Stimulated activated CD4-positive, alpha-beta T cell treated with anti-CD3 and anti-CD28 coated beads, Interleukin-1b, Interleukin-23, amount 100 ng/mL, for 1 hour (primary cell): Measurements from ENCODE around the gene EMILIN2.
"Not testable (repeated sequence)": the region's sequence is repeated elsewhere in the genome, so short reads cannot be mapped to it uniquely, and the experiment has no call there.

Experiments
- DNase-seq, 2 donors: peaks; one replicate each; pipeline ENCODE4 v3.0.0-alpha.2; 2020; ENCODE audit warnings: low read depth in 2 of 2

The EMILIN2 gene

DNA sequence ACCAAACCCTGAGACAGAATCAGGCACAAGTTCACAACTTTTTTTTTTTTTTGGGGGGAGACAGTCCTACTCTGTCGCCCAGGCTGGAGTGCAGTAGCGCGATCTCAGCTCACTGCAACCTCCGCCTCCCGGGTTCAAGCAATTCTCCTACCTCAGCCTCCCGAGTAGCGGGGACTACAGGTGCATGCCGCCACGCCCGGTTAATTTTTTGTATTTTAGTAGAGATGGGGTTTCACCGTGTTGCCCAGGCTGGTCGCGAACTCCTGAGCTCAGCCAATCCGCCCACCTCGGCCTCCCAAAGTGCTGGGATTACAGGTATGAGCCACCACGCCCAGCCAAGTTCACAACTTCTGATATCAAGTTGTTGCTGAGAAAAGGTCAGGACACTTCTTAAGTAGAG lies 68.7 kb downstream of the EMILIN2 start:
- DNase-seq, result not testable (repeated sequence)

GRCh38 chr18:2916184-2916583 lies 69.4 kb downstream of the EMILIN2 start:
- no peak for DNase-seq

DNA sequence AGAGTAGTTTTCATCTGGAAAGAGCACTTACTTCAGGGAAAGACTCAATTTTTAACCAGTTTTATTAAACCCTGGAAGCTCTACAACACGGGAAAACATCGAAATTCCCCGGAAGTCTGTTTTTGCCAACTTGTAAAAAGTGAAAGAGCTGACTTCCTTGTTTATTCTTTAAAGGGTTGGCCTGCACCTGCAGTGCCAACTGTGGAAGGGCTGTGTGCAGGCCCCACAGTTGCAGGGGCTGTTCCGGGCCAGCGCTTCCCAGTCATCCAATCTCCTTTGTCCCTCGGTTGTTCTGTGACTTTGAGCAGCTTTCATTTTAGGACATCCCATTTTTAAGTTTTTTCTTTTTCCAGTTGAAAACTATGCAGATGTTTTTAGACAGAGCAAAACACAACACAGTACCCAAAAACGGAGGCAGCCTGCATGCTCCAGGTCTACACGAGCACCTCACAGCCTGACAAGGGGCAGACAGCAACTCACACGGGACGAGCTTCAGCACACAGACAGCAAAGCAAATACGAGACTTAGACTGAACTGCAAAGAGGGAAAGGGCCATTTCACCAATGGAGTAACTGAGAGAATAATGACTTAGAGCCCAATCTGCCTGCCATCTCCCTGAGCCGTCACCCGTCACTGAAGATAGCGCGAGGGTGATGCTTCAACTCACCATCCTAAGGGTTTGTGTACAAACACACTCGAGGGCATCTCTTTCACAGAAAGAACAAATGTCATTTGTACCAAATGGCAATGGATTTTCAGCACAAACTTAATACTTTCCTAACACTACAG lies 70.6 kb downstream of the EMILIN2 start:
- DNase-seq, result no peak

DNA sequence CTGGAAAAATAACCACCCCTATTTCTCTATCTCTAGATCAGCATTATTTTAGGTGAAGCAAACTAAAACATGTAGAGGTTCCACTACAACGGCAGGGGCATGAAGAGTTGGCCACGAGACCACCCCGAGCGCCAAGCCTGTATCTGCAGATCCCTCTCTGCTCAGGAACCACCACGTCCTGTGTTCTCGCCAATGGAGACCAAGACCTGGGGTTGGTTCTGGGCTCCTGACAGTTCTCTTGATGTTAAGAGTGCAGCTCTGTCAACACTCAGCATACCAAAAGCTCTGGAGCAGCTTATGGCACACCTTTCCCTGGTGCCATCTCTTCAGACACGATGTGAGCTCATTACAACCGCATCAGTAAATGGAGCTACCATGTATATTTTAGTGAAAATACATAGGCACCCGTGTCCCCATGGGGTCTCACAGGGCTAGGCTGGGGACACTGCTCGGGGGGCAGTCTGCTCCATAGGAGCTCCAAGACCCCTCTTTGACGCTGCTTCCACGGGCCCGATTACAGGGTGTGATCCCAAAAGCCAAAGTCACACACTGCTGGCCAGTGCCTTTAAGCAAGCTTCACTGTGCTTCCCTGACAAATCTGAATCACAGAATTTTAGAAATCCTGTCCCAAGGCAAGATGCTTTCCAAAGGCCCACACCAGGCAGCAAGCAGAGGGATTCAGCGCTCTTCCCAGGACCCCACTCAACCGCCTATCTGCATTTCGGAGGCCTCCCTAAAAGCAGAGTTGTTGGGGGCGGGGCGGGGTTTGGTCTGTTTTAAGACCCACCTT lies 72.2 kb downstream of the EMILIN2 start:
- no peak for DNase-seq

DNA sequence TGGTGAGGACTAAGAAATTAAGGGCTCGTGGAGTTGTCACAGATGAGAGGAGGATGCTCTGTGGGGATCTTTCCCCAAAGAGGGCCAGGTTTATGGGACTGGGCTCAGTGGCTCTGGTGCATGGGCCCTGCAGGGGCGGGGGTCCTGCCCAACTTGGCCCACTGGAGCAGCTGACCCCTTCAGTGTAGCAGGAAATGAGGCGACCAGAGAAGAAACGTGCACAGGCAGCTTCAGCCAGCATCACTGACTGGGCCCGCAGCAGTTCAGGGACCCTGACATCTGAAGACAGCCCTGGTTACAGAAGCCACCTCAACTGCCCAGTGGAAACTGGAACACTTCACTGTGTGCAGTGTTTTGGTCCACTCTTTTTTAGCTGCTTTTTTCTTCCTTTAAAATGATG lies 72.8 kb downstream of the EMILIN2 start:
- no peak for DNase-seq

- DNase-seq, result no peak
Measured at GRCh38 chr18:2920027-2920426, 73.2 kb downstream of the EMILIN2 start.

DNA sequence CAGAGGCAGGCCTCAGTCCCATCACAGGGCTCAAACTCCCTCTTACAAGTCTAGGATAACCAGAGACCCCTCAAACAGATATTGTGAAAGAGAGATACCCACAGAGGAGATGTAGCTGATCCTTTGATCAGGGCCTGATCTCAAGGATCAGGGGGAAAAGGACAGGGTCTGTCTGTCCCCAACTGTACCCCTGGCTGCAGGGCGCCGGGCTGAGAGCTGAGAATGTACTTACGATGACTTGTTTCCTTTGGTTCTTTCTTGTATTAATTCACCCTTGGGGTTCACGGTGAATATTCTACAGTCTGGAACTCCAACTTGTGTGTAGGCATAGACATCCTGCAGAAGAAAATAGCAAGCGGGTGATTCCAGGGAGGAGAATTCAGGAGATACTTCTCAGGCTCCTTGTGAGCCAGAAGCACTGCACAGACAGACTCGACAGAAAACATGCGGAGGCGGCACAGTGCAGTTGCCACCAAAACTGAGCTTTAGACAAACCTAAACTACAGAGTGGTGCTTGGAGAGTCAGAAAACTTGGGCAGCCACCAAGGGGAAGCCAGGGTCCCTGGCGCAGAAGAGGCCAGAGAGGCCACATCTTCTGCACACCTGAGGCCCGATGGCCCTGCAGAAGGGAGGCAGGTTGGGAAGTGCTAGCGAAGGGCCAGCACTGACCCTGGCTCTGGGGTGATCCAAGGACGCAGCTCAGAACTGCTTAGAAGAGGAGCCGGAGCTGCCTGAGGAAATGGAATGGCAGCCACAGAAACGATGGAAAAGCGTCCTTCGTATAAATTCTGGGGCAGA lies 73.9 kb downstream of the EMILIN2 start:
- DNase-seq, result no peak

GRCh38 chr18:2921778-2922177 lies 75.0 kb downstream of the EMILIN2 start:
- no peak for DNase-seq

DNA sequence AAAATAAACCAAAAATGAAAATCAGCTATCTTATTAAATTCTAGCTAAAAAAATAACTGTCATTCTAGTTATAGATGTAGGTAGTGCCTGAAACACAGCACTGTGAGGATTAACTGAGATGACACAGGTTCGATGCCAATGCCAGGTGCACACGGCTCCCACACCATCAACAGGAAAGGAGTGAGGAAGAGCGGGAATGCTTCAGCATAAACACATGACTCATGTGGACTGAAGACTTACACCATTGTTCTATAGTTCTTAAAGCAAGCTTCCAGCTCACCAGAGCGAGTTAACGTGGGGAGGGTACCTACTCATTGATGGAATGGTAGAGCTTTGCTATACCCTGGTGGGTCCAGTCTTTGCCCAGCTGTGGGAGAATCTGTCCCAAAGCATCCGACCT lies 76.7 kb downstream of the EMILIN2 start:
- no peak for DNase-seq

DNA sequence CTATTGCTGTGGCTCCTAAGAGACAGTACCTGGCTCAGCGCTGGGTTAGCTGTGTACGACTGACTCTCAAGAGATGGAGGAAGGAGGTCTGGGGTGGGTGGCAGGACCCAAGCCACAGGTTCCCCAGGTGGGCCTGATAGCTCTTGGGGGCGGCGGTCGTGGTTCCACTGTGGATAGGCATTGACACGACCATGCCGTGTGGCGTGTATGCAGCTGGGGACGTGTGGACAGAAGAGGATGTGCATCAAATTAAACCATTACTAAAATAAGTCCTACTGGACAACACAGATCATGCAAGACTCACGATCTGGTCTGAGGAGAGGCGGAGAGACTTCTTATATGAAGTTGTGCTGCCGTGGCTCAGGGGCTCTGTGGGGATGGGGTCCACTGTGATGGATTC lies 78.1 kb downstream of the EMILIN2 start:
- DNase-seq, result no peak

DNA sequence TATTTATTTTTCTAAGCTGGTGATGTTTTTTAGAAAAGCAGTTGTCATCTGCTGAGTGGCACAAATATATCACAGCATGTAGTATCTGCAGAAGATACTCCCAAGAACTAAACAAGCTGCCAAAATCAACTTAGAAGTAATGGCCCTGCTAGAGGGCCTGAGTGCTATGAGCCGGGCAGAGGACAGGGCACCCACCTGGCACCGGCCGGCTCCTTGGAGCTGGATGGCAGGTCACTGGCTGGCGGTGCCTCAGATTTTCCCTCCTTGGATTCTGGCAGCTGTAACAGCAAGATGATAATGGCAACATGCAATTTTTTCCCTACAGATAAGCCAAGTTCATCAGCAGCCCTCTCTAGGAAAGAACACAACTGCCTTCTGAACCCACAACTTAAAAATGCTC lies 79.7 kb downstream of the EMILIN2 start:
- DNase-seq, result no peak

- no peak for DNase-seq
Measured at GRCh38 chr18:2927745-2928144, 80.9 kb downstream of the EMILIN2 start.

GRCh38 chr18:2932247-2933181 lies 85.7 kb downstream of the EMILIN2 start:
- peak in 1 of 2 donors; percentile 23 for DNase-seq

- no peak for DNase-seq
Measured at GRCh38 chr18:2933995-2934394, 87.2 kb downstream of the EMILIN2 start.

DNA sequence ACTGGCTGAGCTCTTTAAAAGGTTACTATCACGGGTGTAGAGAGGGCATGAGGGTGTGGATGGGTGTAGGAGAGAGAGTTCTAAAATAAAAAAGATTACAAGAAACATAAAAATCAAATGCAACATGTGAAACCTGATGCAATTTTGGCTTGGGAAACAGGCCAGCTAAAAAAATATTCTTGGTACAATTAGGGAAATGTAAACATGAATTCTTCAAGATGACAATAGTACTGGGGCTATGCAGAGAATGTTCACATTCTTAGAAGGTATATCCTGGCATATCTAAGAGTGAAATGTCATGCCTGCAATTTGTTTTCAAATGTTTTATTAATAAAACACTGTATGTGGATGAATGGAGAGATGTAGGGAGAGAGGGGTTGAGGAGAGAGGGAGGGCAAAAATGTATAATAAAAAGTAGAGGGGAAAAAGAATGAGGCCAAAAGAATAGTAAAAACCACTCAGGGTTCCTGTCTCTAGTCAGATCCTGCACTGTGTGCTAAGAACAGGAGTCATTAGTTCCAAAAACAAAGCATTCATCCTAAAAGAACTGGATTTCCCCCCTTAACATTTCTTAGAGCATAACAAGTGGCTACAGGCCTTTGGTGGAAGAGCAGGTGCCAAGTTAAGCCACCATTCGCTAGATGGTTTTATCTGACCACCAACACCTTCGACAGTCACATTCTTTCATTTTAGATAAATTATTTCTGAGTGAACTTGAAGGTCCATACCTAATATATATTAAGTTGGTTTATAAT lies 88.8 kb downstream of the EMILIN2 start:
- no peak for DNase-seq

- DNase-seq, result no peak
Measured at GRCh38 chr18:2939317-2939716, 92.5 kb downstream of the EMILIN2 start.

DNA sequence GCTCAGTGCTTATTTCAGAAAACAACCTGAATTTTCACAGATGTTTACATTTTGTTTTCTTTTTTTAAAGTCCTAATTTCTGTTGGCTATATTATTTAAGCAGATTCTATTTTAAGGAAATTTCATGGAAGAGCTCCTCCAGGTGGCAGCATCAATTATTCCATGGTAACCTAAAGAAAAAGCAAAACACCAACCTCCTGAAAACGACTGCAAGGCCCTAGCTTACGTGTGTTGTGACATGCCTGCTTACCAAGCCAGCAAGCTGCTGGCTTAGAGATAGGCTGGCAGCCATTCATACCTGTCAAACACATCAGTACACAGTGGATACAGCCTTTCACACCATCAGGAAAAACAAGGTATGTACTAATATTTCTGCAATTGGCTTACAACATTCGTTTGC lies 101.2 kb downstream of the EMILIN2 start:
- DNase-seq, result no peak

GRCh38 chr18:2952605-2953004 lies 105.8 kb downstream of the EMILIN2 start:
- DNase-seq, result no peak

GRCh38 chr18:2953935-2954653 lies 107.3 kb downstream of the EMILIN2 start:
- no peak for DNase-seq
